Activated CD4-positive, alpha-beta T cell treated with anti-CD3 and anti-CD28 coated beads, Interleukin-2, amount 50 U/mL, for 24 hours (primary cell): ENCODE measurements around the gene RMND5B.
"Not testable (repeated sequence)": the region's sequence is repeated elsewhere in the genome, so short reads cannot be mapped to it uniquely, and the experiment has no call there.

Experiments
- DNase-seq, 2 donors: peaks; one replicate each; pipeline ENCODE4 v3.0.0-alpha.2; 2020; ENCODE audit warnings: low read depth in 1 of 2, low spot score in 1 of 2

Gene RMND5B

GRCh38 chr5:178165581-178165980 lies 34.8 kb downstream of the RMND5B start:
- no peak for DNase-seq

GRCh38 chr5:178170455-178170854 lies 39.6 kb downstream of the RMND5B start:
- DNase-seq, result no peak

- no peak for DNase-seq
Measured at GRCh38 chr5:178174456-178174855, 43.6 kb downstream of the RMND5B start.

- no peak for DNase-seq
Measured at GRCh38 chr5:178176791-178177190, 46.0 kb downstream of the RMND5B start.

GRCh38 chr5:178177569-178177968 lies 46.8 kb downstream of the RMND5B start:
- DNase-seq, result no peak

- DNase-seq, result no peak
Measured at GRCh38 chr5:178180141-178180863, 49.5 kb downstream of the RMND5B start.

GRCh38 chr5:178182158-178182876 lies 51.5 kb downstream of the RMND5B start:
- DNase-seq, result no peak

GRCh38 chr5:178186427-178186826 lies 55.6 kb downstream of the RMND5B start:
- DNase-seq, result no peak

- DNase-seq, result no peak
Measured at GRCh38 chr5:178187014-178187413, 56.2 kb downstream of the RMND5B start, which contains the start of gene GMCL2. Gene GMCL2 (minus strand): TSS chr5:178187371. CDS start chr5:178187299, 72 bp downstream.

- DNase-seq, result no peak
Measured at GRCh38 chr5:178189433-178189832, 58.6 kb downstream of the RMND5B start.

- DNase-seq, result no peak
Measured at GRCh38 chr5:178191661-178192060, 60.8 kb downstream of the RMND5B start.

GRCh38 chr5:178192244-178192643 lies 61.4 kb downstream of the RMND5B start:
- DNase-seq, result no peak

- no peak for DNase-seq
Measured at GRCh38 chr5:178192787-178193186, 62.0 kb downstream of the RMND5B start.

- DNase-seq, result no peak
Measured at GRCh38 chr5:178193251-178193809, 62.5 kb downstream of the RMND5B start.

GRCh38 chr5:178194026-178194425 lies 63.2 kb downstream of the RMND5B start:
- DNase-seq, result no peak

GRCh38 chr5:178196281-178196812 lies 65.5 kb downstream of the RMND5B start:
- DNase-seq, result no peak

GRCh38 chr5:178196986-178197385 lies 66.2 kb downstream of the RMND5B start:
- no peak for DNase-seq

- DNase-seq, result not testable (repeated sequence)
Measured at GRCh38 chr5:178198151-178198550, 67.3 kb downstream of the RMND5B start.

- no peak for DNase-seq
Measured at GRCh38 chr5:178198706-178199105, 67.9 kb downstream of the RMND5B start.

- no peak for DNase-seq
Measured at GRCh38 chr5:178199581-178200434, 69.0 kb downstream of the RMND5B start.
